HepG2 (cell line): Measurements from ENCODE around the gene FNDC3B. TPM values are rescaled to one million over a fixed set of nuclear protein-coding genes. Genes with fewer than 3 reads are reported as not detected.

Source experiments
- E2F1 ChIP-seq: sonication (generic); formaldehyde crosslinking; IDR thresholded peaks from 2 replicates; pipeline ENCODE4 v1.5.0; 2020; ENCODE audit warnings: missing genetic modification reagents
- GPN1 ChIP-seq: sonication (generic); formaldehyde crosslinking; IDR thresholded peaks from 2 replicates; pipeline ENCODE4 v1.5.1; 2020; ENCODE audit warnings: missing genetic modification reagents, borderline replicate concordance
- HOXD1 ChIP-seq: sonication (generic); formaldehyde crosslinking; IDR thresholded peaks from 2 replicates; pipeline ENCODE4 v1.5.0; 2020; ENCODE audit warnings: missing genetic modification reagents
- JUND ChIP-seq: sonication (generic); formaldehyde crosslinking; IDR thresholded peaks from 2 replicates; pipeline ENCODE4 v1.8.0; 2022; ENCODE audit warnings: mild to moderate bottlenecking, missing genetic modification reagents
- KAT2B ChIP-seq: fragments of 150-350 bp; IDR thresholded peaks from 2 replicates; pipeline ENCODE4 v1.6.1; 2014; ENCODE audit warnings: low read depth, low read length, borderline replicate concordance
- MED1 ChIP-seq: sonication (generic); formaldehyde crosslinking; IDR thresholded peaks from 2 replicates; pipeline ENCODE4 v1.4.0; 2020; ENCODE audit warnings: missing genetic modification reagents
- MLLT10 ChIP-seq: sonication (generic); formaldehyde crosslinking; IDR thresholded peaks from 2 replicates; pipeline ENCODE4 v1.4.0; 2020; ENCODE audit warnings: missing genetic modification reagents
- MXI1 ChIP-seq: IDR thresholded peaks from 3 replicates; pipeline ENCODE4 v1.6.1; 2012; ENCODE audit warnings: low read depth, low read length, inconsistent platforms, borderline replicate concordance
- RCOR2 ChIP-seq: IDR thresholded peaks from 2 replicates; pipeline ENCODE4 v1.6.1; 2016; ENCODE audit warnings: missing biosample characterization, missing genetic modification reagents
- SMC3 ChIP-seq: IDR thresholded peaks from 2 replicates; pipeline ENCODE4 v1.6.1; 2011; ENCODE audit warnings: low read length, improper control_type of control experiment
- STAT5B ChIP-seq: sonication (generic); formaldehyde crosslinking; IDR thresholded peaks from 2 replicates; pipeline ENCODE4 v1.4.0; 2020; ENCODE audit warnings: missing genetic modification reagents
- TEAD3 ChIP-seq: optimal IDR thresholded peaks from 2 replicates; pipeline ENCODE3; 2016; ENCODE audit warnings: borderline replicate concordance
- ZBTB26 ChIP-seq: IDR thresholded peaks from 2 replicates; pipeline ENCODE4 v1.6.1; 2016; ENCODE audit warnings: missing compliant biosample characterization, missing genetic modification reagents, borderline replicate concordance
- ZGPAT ChIP-seq: IDR thresholded peaks from 2 replicates; pipeline ENCODE4 v1.6.1; 2016; ENCODE audit warnings: mild to moderate bottlenecking
- ZHX2 ChIP-seq, 2 experiments: sonication (generic) in 1 of 2; formaldehyde crosslinking in 1 of 2; IDR thresholded peaks; 2 replicates each; pipeline versions ENCODE4 v1.6.1 to v1.9.0; 2014 to 2022; ENCODE audit warnings: antibody characterized with exemption in 1 of 2, borderline replicate concordance in 1 of 2, inconsistent platforms in 1 of 2, low read depth in 1 of 2, missing genetic modification reagents in 1 of 2
- ZNF10 ChIP-seq: sonication (generic); formaldehyde crosslinking; IDR thresholded peaks from 2 replicates; pipeline ENCODE4 v1.4.0; 2020; ENCODE audit warnings: mild to moderate bottlenecking, low read depth, missing genetic modification reagents, borderline replicate concordance
- ZNF251 ChIP-seq: sonication (generic); formaldehyde crosslinking; IDR thresholded peaks from 2 replicates; pipeline ENCODE4 v1.9.0; 2021; ENCODE audit warnings: mild to moderate bottlenecking, missing genetic modification reagents
- ZNF253 ChIP-seq: sonication (generic); formaldehyde crosslinking; IDR thresholded peaks from 2 replicates; pipeline ENCODE4 v1.8.0; 2022; ENCODE audit warnings: mild to moderate bottlenecking, missing genetic modification reagents, borderline replicate concordance
- ZNF460 ChIP-seq: sonication (generic); formaldehyde crosslinking; IDR thresholded peaks from 2 replicates; pipeline ENCODE4 v1.5.1; 2020; ENCODE audit warnings: missing genetic modification reagents, mild to moderate bottlenecking, borderline replicate concordance
- ZNF550 ChIP-seq: sonication (generic); formaldehyde crosslinking; IDR thresholded peaks from 2 replicates; pipeline ENCODE4 v1.4.0; 2020; ENCODE audit warnings: mild to moderate bottlenecking, missing genetic modification reagents, borderline replicate concordance
- ZNF557 ChIP-seq: sonication (generic); formaldehyde crosslinking; IDR thresholded peaks from 2 replicates; pipeline ENCODE4 v1.4.0; 2020; ENCODE audit warnings: missing genetic modification reagents
- polyA plus RNA-seq, 8 experiments: library from polyadenylated mRNA; depleted of rRNA in 3 of 8; stranded (reverse) in 7 of 8; unstranded in 1 of 8; fragments of >200 nt; fragmentation: Illumina TruSeq in 4 of 8; extraction: Trizol in 4 of 8; gene quantifications; 2 replicates each; pipeline versions ENCODE4 v1.2.1 to v1.2.3, GENCODE V29; 2011 to 2016; ENCODE audit warnings: low read depth in 4 of 8, missing spikeins in 1 of 8, mixed read lengths in 1 of 8; ENCODE audit not compliant: insufficient read depth in 1 of 8
- total RNA-seq, 5 experiments: library from RNA; depleted of rRNA; stranded (reverse); fragments of >200 nt; fragmentation: Illumina TruSeq; extraction: Trizol; gene quantifications; 2 replicates each; pipeline ENCODE4 v1.2.3, GENCODE V29; 2016; ENCODE audit warnings: low read depth in 1 of 5

FNDC3B gene
- total and polyA plus RNA-seq, 2 of the 13 experiments (the other 11 are each of a cell fraction or from before 2014, with no cell fraction given), result 74.8 to 103 TPM

- TF ChIP-seq ZNF460 (CRISPR knock-in tag) (peak; percentile 71; the same call in 1 of the 2 replicates), E2F1 (CRISPR knock-in tag) (no peak), HOXD1 (CRISPR knock-in tag) (no peak), ZNF557 (no peak), ZHX2 (IDR thresholded peaks at IDR 0.05; ENCODE audit: low read depth) (peak; percentile 31; the same call in 1 of the 2 replicates), ZHX2 (CRISPR knock-in tag; IDR thresholded peaks at IDR 0.05; ENCODE audit: borderline replicate concordance) (no peak), ZNF253 (CRISPR knock-in tag) (no peak), GPN1 (CRISPR knock-in tag) (no peak), TEAD3 (CRISPR knock-in tag) (peak; percentile 84), MLLT10 (CRISPR knock-in tag) (no peak), SMC3 (no peak; the same call in 1 of the 2 replicates), STAT5B (CRISPR knock-in tag) (no peak), KAT2B (no peak), ZGPAT (CRISPR knock-in tag) (peak; percentile 84), ZNF10 (CRISPR knock-in tag) (no peak), MED1 (CRISPR knock-in tag) (peak; percentile 96), MXI1 (peak; percentile 94; the same call in 2 of the 3 replicates), RCOR2 (CRISPR knock-in tag) (no peak; the same call in 1 of the 2 replicates), ZBTB26 (CRISPR knock-in tag) (no peak), JUND (CRISPR knock-in tag) (peak; percentile 96), ZNF251 (CRISPR knock-in tag) (no peak), ZNF550 (CRISPR knock-in tag) (no peak)
Measured at GRCh38 chr3:172179680-172180399, 140.5 kb downstream of the FNDC3B start (continued).
